ENCODE results near the gene ZNF19. TPM values are rescaled to one million over a fixed set of nuclear protein-coding genes. Genes with fewer than 3 reads are reported as not detected.

Gene ZNF19
- total and polyA plus RNA-seq, 9 of the 15 experiments (the other 6 are each of a cell fraction or from before 2014, with no cell fraction given): 1.2 to 2.8 (median 1.8) TPM

- TF ChIP-seq JUND (IDR thresholded peaks at IDR 0.05; ENCODE audit: borderline replicate concordance, low read depth, low read length) (peak; percentile 44; the same call in 1 of the 2 replicates), JUND (tag; IDR thresholded peaks at IDR 0.05; ENCODE audit: borderline replicate concordance, low read depth, low read length) (peak; percentile 60; the same call in 1 of the 3 replicates), ZNF23 (CRISPR knock-in tag; IDR thresholded peaks at IDR 0.05) (no peak), BRF2 (IDR thresholded peaks at IDR 0.05; ENCODE audit: borderline replicate concordance, insufficient read depth, insufficient read length) (no peak), ZNF511 (CRISPR knock-in tag; IDR thresholded peaks at IDR 0.05) (no peak), ZNF79 (CRISPR knock-in tag; IDR thresholded peaks at IDR 0.05; ENCODE audit: low read depth) (no peak), ELF1 (tag; IDR thresholded peaks at IDR 0.05) (no peak), SREBF1 (IDR thresholded peaks at IDR 0.05; ENCODE audit: borderline replicate concordance, low read depth, low read length) (no peak), SOX6 (IDR thresholded peaks at IDR 0.05) (peak; percentile 95), YBX1 (IDR thresholded peaks at IDR 0.05) (no peak), PHB2 (IDR thresholded peaks at IDR 0.05; ENCODE audit: low read depth) (peak; percentile 84; the same call in 1 of the 2 replicates), C11orf30 (IDR thresholded peaks at IDR 0.05; ENCODE audit: low read depth) (no peak), RAD51 (IDR thresholded peaks at IDR 0.05; ENCODE audit: borderline replicate concordance, low read depth) (no peak), L3MBTL2 (IDR thresholded peaks at IDR 0.05) (peak; percentile 80), FOXJ2 (tag; IDR thresholded peaks at IDR 0.05) (peak; percentile 74; the same call in 1 of the 2 replicates), FOXP1 (CRISPR knock-in tag; IDR thresholded peaks at IDR 0.05) (no peak), TFAM (CRISPR knock-in tag; conservative IDR thresholded peaks at IDR 0.05) (no peak), ZFX (CRISPR knock-in tag; IDR thresholded peaks at IDR 0.05) (no peak), BHLHE40 (IDR thresholded peaks at IDR 0.05; ENCODE audit: low read length) (peak; percentile 59; the same call in 1 of the 2 replicates), CC2D1A (IDR thresholded peaks at IDR 0.05) (peak; percentile 88), BMI1 (IDR thresholded peaks at IDR 0.05; ENCODE audit: low read length) (no peak), ZNF121 (CRISPR knock-in tag; conservative IDR thresholded peaks at IDR 0.05) (no peak), HNRNPH1 (optimal IDR thresholded peaks at IDR 0.05; ENCODE audit: low read depth, low read length) (no peak), OTX1 (CRISPR knock-in tag; IDR thresholded peaks at IDR 0.05) (peak; percentile 95), ARNT (IDR thresholded peaks at IDR 0.05) (peak in 1 of 2 experiments; percentile 44; a peak in 1 of 4 replicates), GTF2B (IDR thresholded peaks at IDR 0.05; ENCODE audit: extremely low read depth, insufficient read length) (no peak), MCM3 (IDR thresholded peaks at IDR 0.05) (no peak), NFIC (IDR thresholded peaks at IDR 0.05) (peak; percentile 83), WHSC1 (IDR thresholded peaks at IDR 0.05; ENCODE audit: low read length) (no peak), TBL1XR1 (IDR thresholded peaks at IDR 0.05; ENCODE audit: low read length in 2 of 2) (peak in 1 of 2 experiments; percentile 84; a peak in 2 of 4 replicates), POLR2AphosphoS2 (IDR thresholded peaks at IDR 0.05; ENCODE audit: low read length) (no peak), HDAC3 (IDR thresholded peaks at IDR 0.05; ENCODE audit: borderline replicate concordance, partially characterized antibody) (no peak), PHTF2 (CRISPR knock-in tag; IDR thresholded peaks at IDR 0.05) (no peak), ARHGAP35 (IDR thresholded peaks at IDR 0.05; ENCODE audit: partially characterized antibody) (no peak)
Observed at GRCh38 chr16:71430744-71431143, 58.4 kb downstream of the ZNF19 start (continued).
